ENCODE results near the gene KIDINS220. TPM values are rescaled to one million over a fixed set of nuclear protein-coding genes. Genes with fewer than 3 reads are reported as not detected.

Gene KIDINS220
- total RNA-seq, 1 donor from 2014 or later, result 47.8 TPM

DNA sequence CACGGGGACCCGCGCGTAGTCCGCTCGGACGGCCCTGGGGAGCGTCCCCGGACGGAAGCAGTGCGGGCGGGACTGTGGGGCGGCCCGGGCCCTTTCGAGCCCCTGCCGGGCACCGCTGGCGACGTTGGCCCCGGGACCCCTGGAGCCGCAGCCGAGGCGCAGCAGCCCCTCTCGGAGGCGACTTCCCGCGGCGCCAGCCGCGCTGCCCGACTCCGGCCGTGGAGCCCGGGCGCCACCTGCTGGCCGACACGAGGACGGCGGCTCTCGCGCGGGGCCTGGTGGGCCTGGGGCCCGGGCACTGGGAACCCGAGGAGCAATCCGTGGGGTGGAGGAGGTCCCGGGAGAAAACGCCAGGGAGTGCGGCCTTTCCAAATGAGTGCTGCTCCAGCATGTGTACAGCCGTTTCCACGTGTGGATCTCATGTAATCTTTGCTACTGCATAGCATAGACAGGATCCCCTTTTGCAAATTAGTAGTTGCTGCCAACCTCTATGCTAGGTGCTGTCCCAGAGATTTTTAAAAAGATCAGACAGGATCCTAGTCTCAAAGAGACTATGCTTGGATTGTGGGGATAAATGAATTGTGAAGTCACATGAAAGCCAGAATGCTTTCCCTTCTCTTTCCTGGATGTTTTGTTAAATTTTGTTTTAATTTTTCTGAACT, 151.6 kb downstream of the KIDINS220 start:
- DNase-seq (ENCODE audit: low read depth), result no peak
- H3K9me3 Mint-ChIP-seq (ENCODE audit: unreplicated experiment), result no peaks in the 10 kb centered on the region
- peaks cover 9% of the 10 kb centered on the region for H3K4me1 ChIP-seq (ENCODE audit: insufficient read depth, low read length)
- peak overlapping the region; percentile 63 for H2AFZ ChIP-seq (ENCODE audit: low read depth, low read length)
- peak overlapping the region; percentile 76 for H3K4me3 Mint-ChIP-seq (ENCODE audit: unreplicated experiment)
- H3K36me3 ChIP-seq (ENCODE audit: insufficient read depth, low read length), result no peaks in the 10 kb centered on the region
- H3K4me1 Mint-ChIP-seq (ENCODE audit: low read depth, unreplicated experiment), result peaks cover 2% of the 10 kb centered on the region
- H4K20me1 ChIP-seq (ENCODE audit: insufficient read depth, low read length), result peaks cover 24% of the 10 kb centered on the region
- peaks cover 2% of the 10 kb centered on the region for H3K27me3 Mint-ChIP-seq (ENCODE audit: low read depth, unreplicated experiment)
- no peak for FAIRE-seq
- no peaks in the 10 kb centered on the region for H3K27me3 ChIP-seq (ENCODE audit: insufficient read depth, low read length)
- no peaks in the 10 kb centered on the region for H3K36me3 Mint-ChIP-seq (ENCODE audit: low read depth, unreplicated experiment)
- TF ChIP-seq, protein P1, sequence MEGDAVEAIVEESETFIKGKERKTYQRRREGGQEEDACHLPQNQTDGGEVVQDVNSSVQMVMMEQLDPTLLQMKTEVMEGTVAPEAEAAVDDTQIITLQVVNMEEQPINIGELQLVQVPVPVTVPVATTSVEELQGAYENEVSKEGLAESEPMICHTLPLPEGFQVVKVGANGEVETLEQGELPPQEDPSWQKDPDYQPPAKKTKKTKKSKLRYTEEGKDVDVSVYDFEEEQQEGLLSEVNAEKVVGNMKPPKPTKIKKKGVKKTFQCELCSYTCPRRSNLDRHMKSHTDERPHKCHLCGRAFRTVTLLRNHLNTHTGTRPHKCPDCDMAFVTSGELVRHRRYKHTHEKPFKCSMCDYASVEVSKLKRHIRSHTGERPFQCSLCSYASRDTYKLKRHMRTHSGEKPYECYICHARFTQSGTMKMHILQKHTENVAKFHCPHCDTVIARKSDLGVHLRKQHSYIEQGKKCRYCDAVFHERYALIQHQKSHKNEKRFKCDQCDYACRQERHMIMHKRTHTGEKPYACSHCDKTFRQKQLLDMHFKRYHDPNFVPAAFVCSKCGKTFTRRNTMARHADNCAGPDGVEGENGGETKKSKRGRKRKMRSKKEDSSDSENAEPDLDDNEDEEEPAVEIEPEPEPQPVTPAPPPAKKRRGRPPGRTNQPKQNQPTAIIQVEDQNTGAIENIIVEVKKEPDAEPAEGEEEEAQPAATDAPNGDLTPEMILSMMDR (IDR thresholded peaks at IDR 0.05; ENCODE audit: insufficient read depth, low read depth, low read length), result peak; percentile 49
- no peak for TF ChIP-seq EZH2 (IDR thresholded peaks at IDR 0.05; ENCODE audit: insufficient read depth, low read length)
- peak overlapping the region; percentile 47 for H3K4me3 ChIP-seq (ENCODE audit: insufficient read depth, low read depth, low read length)
- peak overlapping the region; percentile 64 for H3K9ac ChIP-seq (ENCODE audit: low read length)
- no peaks in the 10 kb centered on the region for H3K9me3 ChIP-seq (ENCODE audit: insufficient read depth, low read depth, low read length)
- no peak overlapping the region for H3K27ac ChIP-seq (ENCODE audit: low read depth, low read length)
- peaks cover 25% of the 10 kb centered on the region for H3K79me2 ChIP-seq (ENCODE audit: insufficient read depth, low read length)
- peak overlapping the region; percentile 84 for H3K4me2 ChIP-seq (ENCODE audit: low read length)
- no peak overlapping the region for H3K27ac Mint-ChIP-seq (ENCODE audit: unreplicated experiment)

DNA sequence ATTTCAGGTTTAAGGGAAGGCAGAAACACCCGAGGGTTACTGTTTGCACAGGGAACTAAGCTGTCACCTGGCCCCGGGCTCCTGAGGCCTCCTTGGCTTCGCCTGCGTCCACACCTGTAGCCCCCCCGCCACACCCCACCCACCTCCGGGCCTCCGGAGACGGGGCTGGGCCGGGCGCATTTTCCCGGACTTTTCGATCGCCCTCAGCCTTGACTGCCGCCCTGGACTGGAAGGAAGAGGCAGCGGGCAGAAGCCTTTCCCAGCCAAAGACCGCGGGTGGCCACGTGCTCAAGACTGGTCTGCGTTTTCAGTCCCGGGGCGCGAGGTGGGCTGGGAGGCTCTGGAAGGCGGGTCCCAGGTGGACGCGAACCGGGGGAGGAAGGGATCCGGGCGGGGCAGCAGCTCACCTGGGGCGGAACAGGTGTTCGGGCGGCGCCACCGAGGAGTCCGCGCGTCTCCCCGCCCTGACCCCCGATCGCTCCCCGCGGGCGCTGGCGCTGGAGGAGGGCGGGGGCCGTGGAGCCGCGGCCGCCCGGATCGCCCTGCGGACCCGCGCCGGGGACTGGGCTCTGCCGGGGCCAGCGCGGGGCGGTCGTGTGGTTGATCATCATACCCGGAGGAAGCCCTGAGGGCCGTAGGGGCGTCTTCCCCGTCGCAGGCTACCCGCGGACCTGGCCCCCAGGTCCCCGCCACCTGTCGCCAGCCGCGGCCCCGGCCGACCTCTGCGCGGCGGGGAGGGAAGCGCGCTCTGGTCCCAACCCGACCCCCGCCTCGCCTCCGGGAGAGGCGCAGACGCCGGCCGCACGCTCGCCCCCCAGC, 152.3 kb downstream of the KIDINS220 start:
- H3K27me3 ChIP-seq (ENCODE audit: insufficient read depth, low read length), result no peaks in the 10 kb centered on the region
- H3K9me3 ChIP-seq (ENCODE audit: insufficient read depth, low read depth, low read length), result no peaks in the 10 kb centered on the region
- H3K27ac ChIP-seq (ENCODE audit: low read depth, low read length), result peak overlapping the region; percentile 21
- no peak for TF ChIP-seq EZH2 (IDR thresholded peaks at IDR 0.05; ENCODE audit: insufficient read depth, low read length)
- TF ChIP-seq, protein P1 (IDR thresholded peaks at IDR 0.05; ENCODE audit: insufficient read depth, low read depth, low read length), result no peak
- peak overlapping the region; percentile 47 for H3K4me3 ChIP-seq (ENCODE audit: insufficient read depth, low read depth, low read length)
- Mint-ChIP-seq H3K27me3 (ENCODE audit: low read depth, unreplicated experiment) (peaks cover 2% of the 10 kb centered on the region), H3K4me1 (ENCODE audit: low read depth, unreplicated experiment) (peaks cover 3% of the 10 kb centered on the region), H3K27ac (ENCODE audit: unreplicated experiment) (peak overlapping the region; percentile 96), H3K4me3 (ENCODE audit: unreplicated experiment) (peak overlapping the region; percentile 85), H3K9me3 (ENCODE audit: unreplicated experiment) (no peaks in the 10 kb centered on the region), H3K36me3 (ENCODE audit: low read depth, unreplicated experiment) (no peaks in the 10 kb centered on the region)
- no peaks in the 10 kb centered on the region for H3K36me3 ChIP-seq (ENCODE audit: insufficient read depth, low read length)
- peaks cover 25% of the 10 kb centered on the region for H3K79me2 ChIP-seq (ENCODE audit: insufficient read depth, low read length)
- FAIRE-seq, result no peak
- H4K20me1 ChIP-seq (ENCODE audit: insufficient read depth, low read length), result peaks cover 24% of the 10 kb centered on the region
- H3K4me2 ChIP-seq (ENCODE audit: low read length), result peak overlapping the region; percentile 84
- peak overlapping the region; percentile 63 for H2AFZ ChIP-seq (ENCODE audit: low read depth, low read length)
- H3K4me1 ChIP-seq (ENCODE audit: insufficient read depth, low read length), result peaks cover 17% of the 10 kb centered on the region
- peak; percentile 36 for DNase-seq (ENCODE audit: low read depth)
- H3K9ac ChIP-seq (ENCODE audit: low read length), result peak overlapping the region; percentile 64
